Neuron (in vitro differentiated cells): ENCODE measurements around the gene RPL34.

ENCODE experiments used
- H2AFZ ChIP-seq: one replicate; pipeline ENCODE4 v1.6.1; 2013; ENCODE audit warnings: low read depth, mild to moderate bottlenecking, inconsistent platforms, low read length, moderate library complexity
- H3K27me3 ChIP-seq: one replicate; pipeline ENCODE4 v1.6.1; 2013; ENCODE audit warnings: low read length; ENCODE audit not compliant: insufficient read depth
- H3K36me3 ChIP-seq: one replicate; pipeline ENCODE4 v1.6.1; 2013; ENCODE audit warnings: low read length; ENCODE audit not compliant: insufficient read depth
- H3K4me1 ChIP-seq: one replicate; pipeline ENCODE4 v1.6.1; 2013; ENCODE audit warnings: low read length; ENCODE audit not compliant: insufficient read depth
- H3K4me3 ChIP-seq: 2 replicates; pipeline ENCODE4 v1.5.1; 2013; ENCODE audit warnings: mild to moderate bottlenecking, low read length, moderate library complexity
- H3K9me3 ChIP-seq: one replicate; pipeline ENCODE4 v1.6.1; 2013; ENCODE audit warnings: low read length

The RPL34 gene

GRCh38 chr4:108607079-108607815, 13.1 kb upstream of the RPL34 start:
- no peak overlapping the region for H2AFZ ChIP-seq
- H3K9me3 ChIP-seq: no peaks in the 10 kb centered on the region
- H3K4me1 ChIP-seq: no peaks in the 10 kb centered on the region
- H3K27me3 ChIP-seq: no peaks in the 10 kb centered on the region
- no peak overlapping the region for H3K4me3 ChIP-seq
- H3K36me3 ChIP-seq: no peaks in the 10 kb centered on the region

- Histone ChIP-seq H3K27me3 (no peaks in the 10 kb centered on the region), H3K4me1 (no peaks in the 10 kb centered on the region), H3K36me3 (no peaks in the 10 kb centered on the region), H3K9me3 (no peaks in the 10 kb centered on the region), H3K4me3 (no peak overlapping the region), H2AFZ (no peak overlapping the region)
These were observed 9.0 kb upstream of the RPL34 start for GRCh38 chr4:108611365-108611764.

GRCh38 chr4:108612365-108612764, 8.0 kb upstream of the RPL34 start:
- Histone ChIP-seq H3K36me3 (no peaks in the 10 kb centered on the region), H3K9me3 (no peaks in the 10 kb centered on the region), H3K27me3 (no peaks in the 10 kb centered on the region), H3K4me3 (no peak overlapping the region), H3K4me1 (no peaks in the 10 kb centered on the region), H2AFZ (no peak overlapping the region)

GRCh38 chr4:108619372-108620100, 840 bp upstream of the RPL34 start:
- H2AFZ ChIP-seq: peak overlapping the region; percentile 85
- H3K9me3 ChIP-seq: no peaks in the 10 kb centered on the region
- H3K27me3 ChIP-seq: no peaks in the 10 kb centered on the region
- peaks cover 29% of the 10 kb centered on the region for H3K36me3 ChIP-seq
- peak overlapping the region; percentile 90 for H3K4me3 ChIP-seq
- peaks cover 18% of the 10 kb centered on the region for H3K4me1 ChIP-seq

GRCh38 chr4:108620933-108621905, 843 bp downstream of the RPL34 start:
- peak overlapping the region; percentile 90 for H3K4me3 ChIP-seq
- H3K27me3 ChIP-seq: no peaks in the 10 kb centered on the region
- no peak overlapping the region for H2AFZ ChIP-seq
- peaks cover 46% of the 10 kb centered on the region for H3K36me3 ChIP-seq
- H3K4me1 ChIP-seq: peaks cover 18% of the 10 kb centered on the region
- H3K9me3 ChIP-seq: no peaks in the 10 kb centered on the region

GRCh38 chr4:108622022-108622421, 1.6 kb downstream of the RPL34 start:
- no peak overlapping the region for H2AFZ ChIP-seq
- H3K4me1 ChIP-seq: peaks cover 18% of the 10 kb centered on the region
- H3K27me3 ChIP-seq: no peaks in the 10 kb centered on the region
- no peaks in the 10 kb centered on the region for H3K9me3 ChIP-seq
- H3K36me3 ChIP-seq: peaks cover 52% of the 10 kb centered on the region
- peak overlapping the region; percentile 90 for H3K4me3 ChIP-seq

GRCh38 chr4:108622828-108623227, 2.5 kb downstream of the RPL34 start:
- Histone ChIP-seq H3K4me3 (no peak overlapping the region), H2AFZ (no peak overlapping the region), H3K27me3 (no peaks in the 10 kb centered on the region), H3K4me1 (peaks cover 18% of the 10 kb centered on the region), H3K36me3 (peaks cover 60% of the 10 kb centered on the region), H3K9me3 (no peaks in the 10 kb centered on the region)

GRCh38 chr4:108624263-108625056, 4.1 kb downstream of the RPL34 start:
- peaks cover 75% of the 10 kb centered on the region for H3K36me3 ChIP-seq
- H2AFZ ChIP-seq: no peak overlapping the region
- peaks cover 18% of the 10 kb centered on the region for H3K4me1 ChIP-seq
- no peaks in the 10 kb centered on the region for H3K9me3 ChIP-seq
- H3K27me3 ChIP-seq: no peaks in the 10 kb centered on the region
- no peak overlapping the region for H3K4me3 ChIP-seq

- Histone ChIP-seq H3K4me3 (no peak overlapping the region), H3K27me3 (no peaks in the 10 kb centered on the region), H3K4me1 (peaks cover 15% of the 10 kb centered on the region), H3K36me3 (peaks cover 88% of the 10 kb centered on the region), H3K9me3 (no peaks in the 10 kb centered on the region), H2AFZ (no peak overlapping the region)
These were observed 5.7 kb downstream of the RPL34 start for GRCh38 chr4:108626056-108626455.

GRCh38 chr4:108628411-108628810, 8.0 kb downstream of the RPL34 start:
- Histone ChIP-seq H3K36me3 (peaks cover 89% of the 10 kb centered on the region), H3K4me3 (no peak overlapping the region), H2AFZ (no peak overlapping the region), H3K9me3 (no peaks in the 10 kb centered on the region), H3K4me1 (no peaks in the 10 kb centered on the region), H3K27me3 (no peaks in the 10 kb centered on the region)

GRCh38 chr4:108635070-108635655, 14.8 kb downstream of the RPL34 start:
- Histone ChIP-seq H3K36me3 (peaks cover 38% of the 10 kb centered on the region), H3K4me1 (no peaks in the 10 kb centered on the region), H3K4me3 (no peak overlapping the region), H2AFZ (no peak overlapping the region), H3K27me3 (no peaks in the 10 kb centered on the region), H3K9me3 (no peaks in the 10 kb centered on the region)

GRCh38 chr4:108636246-108636645, 15.9 kb downstream of the RPL34 start:
- no peaks in the 10 kb centered on the region for H3K4me1 ChIP-seq
- peaks cover 30% of the 10 kb centered on the region for H3K36me3 ChIP-seq
- no peak overlapping the region for H2AFZ ChIP-seq
- no peaks in the 10 kb centered on the region for H3K9me3 ChIP-seq
- H3K4me3 ChIP-seq: no peak overlapping the region
- no peaks in the 10 kb centered on the region for H3K27me3 ChIP-seq
